ENCODE measurements around the gene PSMC3. TPM values are rescaled to one million over a fixed set of nuclear protein-coding genes. Genes with fewer than 3 reads are reported as not detected.
A peak's percentile ranks its signal among the peaks of the same experiment; 100 is the strongest.

PSMC3 gene
- total and polyA plus RNA-seq, 2 donors (not counting 1 experiment from before 2014, with no cell fraction given), result 36.7 to 62.7 TPM

- Histone ChIP-seq H3K4me3 (ENCODE audit: control extremely low read depth in 1 of 5, extremely low read depth in 1 of 5, insufficient read depth in 1 of 5, low read depth in 2 of 5, low read length in 4 of 5) (peak overlapping the region; percentile 47 to 99 (median 91)), H3K9me3 (ENCODE audit: control extremely low read depth in 1 of 3, control insufficient read depth in 2 of 3, insufficient read depth in 1 of 3, low read length in 2 of 3) (no peaks in the 10 kb centered on the region), H2AFZ (ENCODE audit: insufficient read depth, low read depth, low read length, poor library complexity, severe bottlenecking) (peak overlapping the region; percentile 73), H3K4me2 (replicated peaks; ENCODE audit: low read depth, low read length, poor library complexity, severe bottlenecking) (peak overlapping the region; percentile 100), H3K9ac (ENCODE audit: low read length) (peak overlapping the region; percentile 99), H3K79me2 (ENCODE audit: control insufficient read depth, insufficient read depth, low read length) (peaks cover 98% of the 10 kb centered on the region), H4K20me1 (ENCODE audit: control insufficient read depth, insufficient read depth, low read length, poor library complexity, severe bottlenecking) (peaks cover 40% of the 10 kb centered on the region), H3K27ac (ENCODE audit: low read length in 2 of 2) (peak overlapping the region; percentile 96 to 97), H3K27me3 (replicated peaks in 1 of 4; ENCODE audit: control extremely low read depth in 1 of 4, control insufficient read depth in 3 of 4, insufficient read depth in 4 of 4, low read length in 3 of 4) (no peaks in the 10 kb centered on the region), H3K36me3 (replicated peaks in 1 of 2; ENCODE audit: control extremely low read depth in 1 of 2, control insufficient read depth in 1 of 2, extremely low read depth in 1 of 2, insufficient read depth in 2 of 2, low read length in 1 of 2) (peaks cover 0 to 26% of the 10 kb centered on the region in 2 experiments), H3K4me1 (ENCODE audit: control insufficient read depth in 2 of 2, insufficient read depth in 2 of 2, low read length in 2 of 2) (peaks cover 45 to 51% of the 10 kb centered on the region in 2 donors)
- Mint-ChIP-seq H3K4me1 (peaks cover 39% of the 10 kb centered on the region), H3K27me3 (no peaks in the 10 kb centered on the region), H3K9me3 (ENCODE audit: insufficient read depth) (no peaks in the 10 kb centered on the region), H3K4me3 (peak overlapping the region; percentile 92), H3K27ac (no peak overlapping the region)
- intact Hi-C loops (cut with micrococcal nuclease), result loop anchor here (1.0 to 10.0 kb wide), 7 partner anchors 17 to 201 kb away; partner anchors contain the start of genes ARFGAP2, PSMC3 and SLC39A13
- DNase-seq, result no peak
- TF ChIP-seq CTCF (IDR thresholded peaks at IDR 0.05), result no peak
- CTCF ChIA-PET, result interaction anchor here (0.9 to 2.6 kb wide), 6 partner anchors 14 to 34 kb away, joined by 3 to 18 read pairs (median 10); partner anchors contain the start of gene SLC39A13
- 3% methylated on average over 5 of the region's 5 CpGs for WGBS (ENCODE audit: insufficient coverage)
- POLR2A ChIA-PET, result interaction anchor here (1.6 to 4.1 kb wide), 8 partner anchors 12 to 163 kb away, joined by 3 to 50 read pairs (median 10); partner anchors contain the start of gene DDB2
- ATAC-seq (ENCODE audit: low read depth), result no peak
Observed at GRCh38 chr11:47377571-47378009, 48.6 kb downstream of the PSMC3 start.

GRCh38 chr11:47376525-47377371 is 49.5 kb downstream of the PSMC3 start:
- peaks cover 98% of the 10 kb centered on the region for H3K79me2 ChIP-seq (ENCODE audit: control insufficient read depth, insufficient read depth, low read length)
- H4K20me1 ChIP-seq (ENCODE audit: control insufficient read depth, insufficient read depth, low read length, poor library complexity, severe bottlenecking), result peaks cover 45% of the 10 kb centered on the region
- no peak for ATAC-seq (ENCODE audit: low read depth)
- peaks cover 45 to 51% of the 10 kb centered on the region in 2 donors for H3K4me1 ChIP-seq (ENCODE audit: control insufficient read depth in 2 of 2, insufficient read depth in 2 of 2, low read length in 2 of 2)
- H2AFZ ChIP-seq (ENCODE audit: insufficient read depth, low read depth, low read length, poor library complexity, severe bottlenecking), result no peak overlapping the region
- DNase-seq, result peak; percentile 44
- POLR2A ChIA-PET, result interaction anchor here (0.6 to 4.1 kb wide), 7 partner anchors 17 to 162 kb away, joined by 3 to 50 read pairs (median 12); partner anchors contain the start of gene DDB2
- no peaks in the 10 kb centered on the region for H3K27me3 ChIP-seq (replicated peaks in 1 of 4; ENCODE audit: control extremely low read depth in 1 of 4, control insufficient read depth in 3 of 4, insufficient read depth in 4 of 4, low read length in 3 of 4)
- H3K27ac ChIP-seq (ENCODE audit: low read length in 2 of 2), result peak overlapping the region; percentile 96 to 97
- peak overlapping the region; percentile 99 for H3K9ac ChIP-seq (ENCODE audit: low read length)
- TF ChIP-seq EZH2 (IDR thresholded peaks at IDR 0.05; ENCODE audit: borderline replicate concordance, insufficient read depth, low read depth, low read length, poor library complexity, severe bottlenecking), result no peak
- no peak for TF ChIP-seq CTCF (IDR thresholded peaks at IDR 0.05)
- peaks cover 0 to 34% of the 10 kb centered on the region in 2 experiments for H3K36me3 ChIP-seq (replicated peaks in 1 of 2; ENCODE audit: control extremely low read depth in 1 of 2, control insufficient read depth in 1 of 2, extremely low read depth in 1 of 2, insufficient read depth in 2 of 2, low read length in 1 of 2)
- peaks cover 42% of the 10 kb centered on the region for H3K4me1 Mint-ChIP-seq
- peak overlapping the region; percentile 47 to 99 (median 91) for H3K4me3 ChIP-seq (ENCODE audit: control extremely low read depth in 1 of 5, extremely low read depth in 1 of 5, insufficient read depth in 1 of 5, low read depth in 2 of 5, low read length in 4 of 5)
- peak overlapping the region; percentile 92 for H3K4me3 Mint-ChIP-seq
- intact Hi-C loops (cut with micrococcal nuclease), result loop anchor here (10.0 kb wide), 1 partner anchor 52 kb away; no protein-coding TSS in a partner anchor
- WGBS (ENCODE audit: insufficient coverage), result 6% methylated on average over 13 of the region's 14 CpGs
- H3K4me2 ChIP-seq (replicated peaks; ENCODE audit: low read depth, low read length, poor library complexity, severe bottlenecking), result peak overlapping the region; percentile 100
- no peaks in the 10 kb centered on the region for H3K9me3 ChIP-seq (ENCODE audit: control extremely low read depth in 1 of 3, control insufficient read depth in 2 of 3, insufficient read depth in 1 of 3, low read length in 2 of 3)
- CTCF ChIA-PET, result interaction anchor here (0.7 to 2.6 kb wide), 8 partner anchors 14 to 35 kb away, joined by 3 to 18 read pairs (median 4); partner anchors contain the start of gene SLC39A13
- no peaks in the 10 kb centered on the region for H3K27me3 Mint-ChIP-seq
- H3K9me3 Mint-ChIP-seq (ENCODE audit: insufficient read depth), result no peaks in the 10 kb centered on the region
- H3K27ac Mint-ChIP-seq, result no peak overlapping the region
